Peyer's patch (tissue), 4 donors: Measurements from ENCODE around the gene WASL. TPM values are rescaled to one million over a fixed set of nuclear protein-coding genes. Genes with fewer than 3 reads are reported as not detected.

Source experiments
- DNase-seq, 3 donors: peaks; one replicate each; pipeline ENCODE4 v3.0.0-alpha.2; 2017 to 2019
- H3K27ac ChIP-seq, 4 donors: fragments of 200-600 bp; sonication (generic); one replicate each; pipeline ENCODE4 v1.5.1; 2016 to 2019
- H3K27me3 ChIP-seq, 2 donors: fragments of 200-600 bp; sonication (generic); one replicate each; pipeline ENCODE4 v1.5.1; 2019
- H3K36me3 ChIP-seq, 3 donors: fragments of 200-600 bp; sonication (generic); one replicate each; pipeline ENCODE4 v1.5.1; 2016 to 2019
- H3K4me1 ChIP-seq, 4 donors: fragments of 200-600 bp; sonication (generic); one replicate each; pipeline ENCODE4 v1.5.1; 2016 to 2019
- H3K4me3 ChIP-seq, 4 donors: fragments of 200-600 bp; sonication (generic); 1 replicate in 3 of 4; 2 replicates in 1 of 4; pipeline ENCODE4 v1.5.1; 2016 to 2019; ENCODE audit warnings: mild to moderate bottlenecking in 1 of 4
- H3K9me3 ChIP-seq, 4 donors: fragments of 200-600 bp; sonication (generic); one replicate each; pipeline ENCODE4 v1.5.1; 2016 to 2019; ENCODE audit warnings: mild to moderate bottlenecking in 1 of 4
- POLR2A ChIP-seq, 2 donors: fragments of 450-650 bp; IDR thresholded peaks; one replicate each; pipeline ENCODE4 v1.5.1; 2017; ENCODE audit warnings: antibody characterized with exemption in 2 of 2, mild to moderate bottlenecking in 2 of 2, moderate library complexity in 2 of 2
- total RNA-seq, 4 donors: library from RNA; depleted of rRNA; stranded (reverse); fragments of >200 nt; gene quantifications; one replicate each; pipeline ENCODE4 v1.1.0, GENCODE V29; 2016
- TF ChIP-seq, protein P1 (sequence below), 6 experiments: fragments of 450-650 bp in 4 of 6; fragments of 200-600 bp in 2 of 6; sonication (generic) in 1 of 6; IDR thresholded peaks; one replicate each; pipeline ENCODE4 v1.5.1; 2017 to 2019; ENCODE audit warnings: antibody characterized with exemption in 6 of 6, mild to moderate bottlenecking in 3 of 6, moderate library complexity in 1 of 6

WASL gene
- total RNA-seq, 4 donors from 2014 or later: 33.8 to 60.2 (median 51.5) TPM

- no peak for DNase-seq
- TF ChIP-seq, protein P1, sequence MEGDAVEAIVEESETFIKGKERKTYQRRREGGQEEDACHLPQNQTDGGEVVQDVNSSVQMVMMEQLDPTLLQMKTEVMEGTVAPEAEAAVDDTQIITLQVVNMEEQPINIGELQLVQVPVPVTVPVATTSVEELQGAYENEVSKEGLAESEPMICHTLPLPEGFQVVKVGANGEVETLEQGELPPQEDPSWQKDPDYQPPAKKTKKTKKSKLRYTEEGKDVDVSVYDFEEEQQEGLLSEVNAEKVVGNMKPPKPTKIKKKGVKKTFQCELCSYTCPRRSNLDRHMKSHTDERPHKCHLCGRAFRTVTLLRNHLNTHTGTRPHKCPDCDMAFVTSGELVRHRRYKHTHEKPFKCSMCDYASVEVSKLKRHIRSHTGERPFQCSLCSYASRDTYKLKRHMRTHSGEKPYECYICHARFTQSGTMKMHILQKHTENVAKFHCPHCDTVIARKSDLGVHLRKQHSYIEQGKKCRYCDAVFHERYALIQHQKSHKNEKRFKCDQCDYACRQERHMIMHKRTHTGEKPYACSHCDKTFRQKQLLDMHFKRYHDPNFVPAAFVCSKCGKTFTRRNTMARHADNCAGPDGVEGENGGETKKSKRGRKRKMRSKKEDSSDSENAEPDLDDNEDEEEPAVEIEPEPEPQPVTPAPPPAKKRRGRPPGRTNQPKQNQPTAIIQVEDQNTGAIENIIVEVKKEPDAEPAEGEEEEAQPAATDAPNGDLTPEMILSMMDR (IDR thresholded peaks at IDR 0.05): no peak
- TF ChIP-seq POLR2A (IDR thresholded peaks at IDR 0.05): no peak
- Histone ChIP-seq H3K27ac (no peak overlapping the region), H3K4me1 (no peaks in the 10 kb centered on the region), H3K4me3 (no peak overlapping the region), H3K36me3 (no peaks in the 10 kb centered on the region), H3K27me3 (no peaks in the 10 kb centered on the region), H3K9me3 (no peaks in the 10 kb centered on the region)
These were observed 24.7 kb upstream of the WASL start for GRCh38 chr7:123773481-123773880.

- Histone ChIP-seq H3K4me3 (no peak overlapping the region), H3K9me3 (no peaks in the 10 kb centered on the region), H3K4me1 (no peaks in the 10 kb centered on the region), H3K27ac (no peak overlapping the region), H3K27me3 (no peaks in the 10 kb centered on the region), H3K36me3 (no peaks in the 10 kb centered on the region)
- no peak for DNase-seq
- TF ChIP-seq, protein P1 (IDR thresholded peaks at IDR 0.05): no peak
- no peak for TF ChIP-seq POLR2A (IDR thresholded peaks at IDR 0.05)
These were observed 23.8 kb upstream of the WASL start for GRCh38 chr7:123772652-123773051.

- Histone ChIP-seq H3K27me3 (no peaks in the 10 kb centered on the region), H3K9me3 (no peaks in the 10 kb centered on the region), H3K4me1 (no peaks in the 10 kb centered on the region), H3K36me3 (no peaks in the 10 kb centered on the region), H3K27ac (no peak overlapping the region), H3K4me3 (no peak overlapping the region)
- DNase-seq: no peak
- TF ChIP-seq, protein P1 (IDR thresholded peaks at IDR 0.05): no peak
- no peak for TF ChIP-seq POLR2A (IDR thresholded peaks at IDR 0.05)
These were observed 23.0 kb upstream of the WASL start for GRCh38 chr7:123771846-123772245.

- Histone ChIP-seq H3K9me3 (no peaks in the 10 kb centered on the region), H3K36me3 (no peaks in the 10 kb centered on the region), H3K27me3 (no peaks in the 10 kb centered on the region), H3K4me3 (no peak overlapping the region), H3K27ac (no peak overlapping the region), H3K4me1 (no peaks in the 10 kb centered on the region)
- TF ChIP-seq POLR2A (IDR thresholded peaks at IDR 0.05): no peak
- TF ChIP-seq, protein P1 (IDR thresholded peaks at IDR 0.05): no peak
- DNase-seq: no peak
These were observed 22.5 kb upstream of the WASL start for GRCh38 chr7:123771256-123771655.

GRCh38 chr7:123770378-123770777 is 21.6 kb upstream of the WASL start:
- Histone ChIP-seq H3K4me1 (no peaks in the 10 kb centered on the region), H3K36me3 (no peaks in the 10 kb centered on the region), H3K27me3 (no peaks in the 10 kb centered on the region), H3K4me3 (no peak overlapping the region), H3K9me3 (no peaks in the 10 kb centered on the region), H3K27ac (no peak overlapping the region)
- no peak for TF ChIP-seq POLR2A (IDR thresholded peaks at IDR 0.05)
- TF ChIP-seq, protein P1 (IDR thresholded peaks at IDR 0.05): no peak
- no peak for DNase-seq

DNA sequence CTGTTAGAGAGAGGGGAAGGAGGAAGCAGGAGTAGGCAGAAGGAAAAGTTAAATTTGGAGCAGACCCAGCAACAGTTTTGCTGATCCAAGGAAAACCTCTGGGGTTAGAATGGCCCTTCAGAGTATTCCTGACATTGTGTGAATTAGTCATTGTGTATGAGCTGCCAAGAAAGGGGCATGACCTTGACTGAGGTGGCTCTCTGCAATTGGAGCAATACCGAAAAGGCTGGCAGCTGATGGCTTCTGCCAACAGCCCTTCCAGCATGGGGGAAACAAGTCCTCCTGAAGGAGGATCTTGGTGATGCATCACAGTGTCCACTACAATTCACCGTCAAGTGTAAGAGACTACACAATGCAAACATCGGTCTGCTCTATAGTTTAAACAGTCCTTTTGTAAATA is 20.6 kb upstream of the WASL start:
- no peak overlapping the region for H3K27ac ChIP-seq
- no peaks in the 10 kb centered on the region for H3K9me3 ChIP-seq
- no peaks in the 10 kb centered on the region for H3K4me1 ChIP-seq
- no peaks in the 10 kb centered on the region for H3K27me3 ChIP-seq
- no peak overlapping the region for H3K4me3 ChIP-seq
- DNase-seq: no peak
- H3K36me3 ChIP-seq: no peaks in the 10 kb centered on the region
- no peak for TF ChIP-seq POLR2A (IDR thresholded peaks at IDR 0.05)
- TF ChIP-seq, protein P1 (IDR thresholded peaks at IDR 0.05): no peak
